CD14-positive monocyte (primary cell): ENCODE measurements around the gene VTI1A. TPM values are rescaled to one million over a fixed set of nuclear protein-coding genes. Genes with fewer than 3 reads are reported as not detected.

ENCODE experiments used
- DNase-seq, 3 donors: peaks; one replicate each; pipeline ENCODE4 v3.0.0-alpha.2; 2011 to 2022
- H2AFZ ChIP-seq: 2 replicates; pipeline ENCODE4 v1.6.0; 2012; ENCODE audit warnings: mild to moderate bottlenecking, low read depth, low read length, inconsistent platforms; ENCODE audit not compliant: insufficient read depth, poor library complexity, severe bottlenecking
- H3K27ac ChIP-seq, 2 donors: 1 replicate in 1 of 2; 2 replicates in 1 of 2; pipeline ENCODE4 v1.5.1; 2012 to 2013; ENCODE audit warnings: low read length in 2 of 2, control low read depth in 1 of 2, inconsistent platforms in 1 of 2, low read depth in 1 of 2, mild to moderate bottlenecking in 1 of 2
- H3K27me3 ChIP-seq, 2 donors: one replicate each; pipeline versions ENCODE4 v1.6.0 to v1.6.1; 2011 to 2013; ENCODE audit warnings: low read length in 2 of 2; ENCODE audit not compliant: control insufficient read depth in 2 of 2, insufficient read depth in 2 of 2
- H3K36me3 ChIP-seq, 2 donors: replicated peaks in 1 of 2; 1 replicate in 1 of 2; 2 replicates in 1 of 2; pipeline versions ENCODE4 v1.5.1 to v1.6.1; 2012 to 2013; ENCODE audit warnings: low read length in 2 of 2, control low read depth in 1 of 2, inconsistent platforms in 1 of 2, mild to moderate bottlenecking in 1 of 2; ENCODE audit not compliant: insufficient read depth in 2 of 2, control insufficient read depth in 1 of 2
- H3K4me1 ChIP-seq, 2 donors: 1 replicate in 1 of 2; 2 replicates in 1 of 2; pipeline versions ENCODE4 v1.5.1 to v1.6.1; 2012 to 2013; ENCODE audit warnings: low read length in 2 of 2, control low read depth in 1 of 2, inconsistent platforms in 1 of 2, mild to moderate bottlenecking in 1 of 2, moderate library complexity in 1 of 2; ENCODE audit not compliant: insufficient read depth in 2 of 2, control insufficient read depth in 1 of 2
- H3K4me2 ChIP-seq: replicated peaks from 2 replicates; pipeline ENCODE3; 2012; ENCODE audit warnings: low read length, moderate library complexity, mild to moderate bottlenecking; ENCODE audit not compliant: poor library complexity, severe bottlenecking; ENCODE audit errors: extremely low read depth
- H3K4me3 ChIP-seq, 3 experiments: fragments of 200-600 bp in 1 of 3; sonication (generic) in 1 of 3; replicated peaks in 1 of 3; 1 replicate in 2 of 3; 2 replicates in 1 of 3; pipeline ENCODE4 v1.5.1; 2011 to 2013; ENCODE audit warnings: low read length in 3 of 3, mild to moderate bottlenecking in 3 of 3, control low read depth in 2 of 3, low read depth in 2 of 3, inconsistent platforms in 1 of 3, moderate library complexity in 1 of 3
- H3K79me2 ChIP-seq: 2 replicates; pipeline ENCODE4 v1.6.0; 2012; ENCODE audit warnings: mild to moderate bottlenecking, control low read depth, inconsistent platforms, low read length, moderate library complexity; ENCODE audit not compliant: insufficient read depth
- H3K9ac ChIP-seq: 2 replicates; pipeline ENCODE4 v1.6.0; 2017; ENCODE audit warnings: low read length, mild to moderate bottlenecking; ENCODE audit not compliant: insufficient read depth, poor library complexity, severe bottlenecking
- H3K9me3 ChIP-seq, 2 donors: replicated peaks in 1 of 2; 1 replicate in 1 of 2; 2 replicates in 1 of 2; pipeline versions ENCODE4 v1.5.1 to v1.6.1; 2012 to 2013; ENCODE audit warnings: low read length in 2 of 2, control low read depth in 1 of 2; ENCODE audit not compliant: control insufficient read depth in 1 of 2, insufficient read depth in 1 of 2
- H4K20me1 ChIP-seq: 2 replicates; pipeline ENCODE4 v1.6.0; 2012; ENCODE audit warnings: mild to moderate bottlenecking, low read length, control low read depth, moderate library complexity; ENCODE audit not compliant: insufficient read depth
- H3K27ac Mint-ChIP-seq, 7 donors: one replicate each; pipeline ENCODE4 v1.8.0; 2020; ENCODE audit warnings: mild to moderate bottlenecking in 7 of 7, mixed read lengths in 7 of 7, moderate library complexity in 6 of 7, inconsistent platforms in 2 of 7
- H3K27me3 Mint-ChIP-seq, 3 donors: one replicate each; pipeline ENCODE4 v1.8.0; 2021 to 2022; ENCODE audit warnings: low read depth in 3 of 3, mild to moderate bottlenecking in 3 of 3, mixed read lengths in 3 of 3, moderate library complexity in 3 of 3, inconsistent platforms in 1 of 3
- H3K36me3 Mint-ChIP-seq, 2 donors: one replicate each; pipeline ENCODE4 v1.8.0; 2020; ENCODE audit warnings: mixed read lengths in 2 of 2, inconsistent platforms in 1 of 2, mild to moderate bottlenecking in 1 of 2
- H3K4me1 Mint-ChIP-seq: one replicate; pipeline ENCODE4 v1.8.0; 2020; ENCODE audit warnings: mild to moderate bottlenecking, mixed read lengths
- H3K4me3 Mint-ChIP-seq, 2 donors: one replicate each; pipeline ENCODE4 v1.8.0; 2020; ENCODE audit warnings: mild to moderate bottlenecking in 2 of 2, mixed read lengths in 2 of 2, moderate library complexity in 1 of 2
- H3K9me3 Mint-ChIP-seq, 7 donors: one replicate each; pipeline ENCODE4 v1.8.0; 2020 to 2022; ENCODE audit warnings: mixed read lengths in 7 of 7, mild to moderate bottlenecking in 6 of 7, moderate library complexity in 6 of 7, inconsistent platforms in 2 of 7
- CTCF ChIP-seq: fragments of 200-600 bp; IDR thresholded peaks from one replicate; pipeline ENCODE4 v1.8.0; 2022; ENCODE audit warnings: antibody characterized with exemption, mild to moderate bottlenecking
- WGBS: methylation state at CpG from one replicate; pipeline ENCODE4 v1.1.5; 2013; ENCODE audit warnings: missing lambda C conversion rate; ENCODE audit not compliant: insufficient coverage; 5-methylcytosine and 5-hydroxymethylcytosine counted together
- intact Hi-C, 2 donors: fragments of 100-400 bp; cut with micrococcal nuclease; formaldehyde crosslinking; loops; one replicate each; pipeline versions ENCODE4 v1.15.0 to v1.15.1; 2023
- polyA plus RNA-seq, 3 donors: library from polyadenylated mRNA; depleted of rRNA in 1 of 3; unstranded in 2 of 3; stranded (reverse) in 1 of 3; fragments of 300-500 nt in 2 of 3; fragments of >200 nt in 1 of 3; fragmentation: Illumina TruSeq in 2 of 3; gene quantifications; 1 replicate in 2 of 3; 2 replicates in 1 of 3; pipeline ENCODE4 v1.2.3, GENCODE V29; 2012 to 2021

Gene VTI1A
- polyA plus RNA-seq, 3 donors: 23.6 to 25.4 (median 24.1) TPM

GRCh38 chr10:112562122-112562521, 115.1 kb downstream of the VTI1A start:
- no peaks in the 10 kb centered on the region for H3K36me3 ChIP-seq
- no peak overlapping the region for H3K4me3 ChIP-seq
- H3K27me3 Mint-ChIP-seq: peaks cover 0 to 2% (median 0%) of the 10 kb centered on the region in 3 donors
- intact Hi-C loops: loop anchor here in 1 of 2 donors (10.0 kb wide), 2 partner anchors 563 to 823 kb away; no protein-coding TSS in a partner anchor
- H3K4me1 ChIP-seq: no peaks in the 10 kb centered on the region
- no peak overlapping the region for H3K4me3 Mint-ChIP-seq
- no peak overlapping the region for H2AFZ ChIP-seq
- no peaks in the 10 kb centered on the region for H3K36me3 Mint-ChIP-seq
- no peaks in the 10 kb centered on the region for H3K9me3 ChIP-seq
- no peak overlapping the region for H3K4me2 ChIP-seq
- H3K4me1 Mint-ChIP-seq: no peaks in the 10 kb centered on the region
- no peak overlapping the region for H3K27ac Mint-ChIP-seq
- no peaks in the 10 kb centered on the region for H3K79me2 ChIP-seq
- no peak for DNase-seq
- H3K27me3 ChIP-seq: no peaks in the 10 kb centered on the region
- no peak overlapping the region for H3K27ac ChIP-seq
- TF ChIP-seq CTCF: no peak
- no peaks in the 10 kb centered on the region for H3K9me3 Mint-ChIP-seq
- no CpG with 5 or more reads among the region's 3 CpGs for WGBS
- no peak overlapping the region for H3K9ac ChIP-seq
- H4K20me1 ChIP-seq: peaks cover 5% of the 10 kb centered on the region

GRCh38 chr10:112562809-112563663, 116.0 kb downstream of the VTI1A start:
- Mint-ChIP-seq H3K36me3 (no peaks in the 10 kb centered on the region), H3K4me1 (no peaks in the 10 kb centered on the region), H3K4me3 (no peak overlapping the region), H3K27ac (no peak overlapping the region), H3K27me3 (peaks cover 0 to 2% (median 0%) of the 10 kb centered on the region in 3 donors), H3K9me3 (no peaks in the 10 kb centered on the region)
- intact Hi-C loops: loop anchor here in 1 of 2 donors (10.0 kb wide), 2 partner anchors 562 to 822 kb away; no protein-coding TSS in a partner anchor
- H3K4me2 ChIP-seq: no peak overlapping the region
- no peak for TF ChIP-seq CTCF
- no peaks in the 10 kb centered on the region for H3K36me3 ChIP-seq
- no peak overlapping the region for H2AFZ ChIP-seq
- no peak overlapping the region for H3K4me3 ChIP-seq
- no peak for DNase-seq
- no peak overlapping the region for H3K27ac ChIP-seq
- no peaks in the 10 kb centered on the region for H3K9me3 ChIP-seq
- no peak overlapping the region for H3K9ac ChIP-seq
- no peaks in the 10 kb centered on the region for H3K79me2 ChIP-seq
- 100% methylated on average over 5 of the region's 16 CpGs for WGBS
- H4K20me1 ChIP-seq: peaks cover 5% of the 10 kb centered on the region
- no peaks in the 10 kb centered on the region for H3K4me1 ChIP-seq
- H3K27me3 ChIP-seq: no peaks in the 10 kb centered on the region
